Measurements from ENCODE around the gene COP1.

Gene COP1

DNA sequence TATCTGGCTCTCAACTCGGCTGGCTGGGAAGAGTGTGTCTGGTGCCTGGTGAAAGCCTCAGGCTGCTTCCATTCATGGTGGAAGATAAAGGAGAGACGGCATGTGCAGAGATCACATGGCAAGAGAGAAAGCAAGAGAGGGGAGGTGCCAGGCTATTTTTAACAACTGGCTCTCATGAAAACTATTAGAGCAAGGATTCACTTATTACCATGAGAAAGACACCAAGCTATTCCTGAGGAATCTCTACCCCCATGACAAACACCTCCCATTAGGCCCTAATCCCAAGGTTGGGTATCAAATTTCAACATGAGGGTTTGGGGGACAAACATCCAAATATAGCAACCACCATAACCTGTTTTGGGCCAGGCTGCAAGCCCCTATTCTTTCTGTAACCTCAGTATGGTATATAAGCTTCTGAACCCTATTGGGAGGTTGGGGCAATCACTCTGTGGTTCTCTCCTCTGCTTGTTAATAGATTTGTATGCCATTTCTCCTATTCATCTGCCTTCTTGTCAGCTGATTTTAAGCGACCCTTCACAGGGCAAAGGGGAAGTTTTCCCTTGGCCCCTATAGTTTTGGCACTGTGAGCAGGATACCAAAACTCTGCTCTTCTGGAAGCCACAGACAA, 284.7 kb downstream of the COP1 start:
- H3K79me2 ChIP-seq (ENCODE audit: insufficient read depth, low read depth) = no peaks in the 10 kb centered on the region
- no peak overlapping the region for H3K9ac ChIP-seq
- TF ChIP-seq, protein P1, sequence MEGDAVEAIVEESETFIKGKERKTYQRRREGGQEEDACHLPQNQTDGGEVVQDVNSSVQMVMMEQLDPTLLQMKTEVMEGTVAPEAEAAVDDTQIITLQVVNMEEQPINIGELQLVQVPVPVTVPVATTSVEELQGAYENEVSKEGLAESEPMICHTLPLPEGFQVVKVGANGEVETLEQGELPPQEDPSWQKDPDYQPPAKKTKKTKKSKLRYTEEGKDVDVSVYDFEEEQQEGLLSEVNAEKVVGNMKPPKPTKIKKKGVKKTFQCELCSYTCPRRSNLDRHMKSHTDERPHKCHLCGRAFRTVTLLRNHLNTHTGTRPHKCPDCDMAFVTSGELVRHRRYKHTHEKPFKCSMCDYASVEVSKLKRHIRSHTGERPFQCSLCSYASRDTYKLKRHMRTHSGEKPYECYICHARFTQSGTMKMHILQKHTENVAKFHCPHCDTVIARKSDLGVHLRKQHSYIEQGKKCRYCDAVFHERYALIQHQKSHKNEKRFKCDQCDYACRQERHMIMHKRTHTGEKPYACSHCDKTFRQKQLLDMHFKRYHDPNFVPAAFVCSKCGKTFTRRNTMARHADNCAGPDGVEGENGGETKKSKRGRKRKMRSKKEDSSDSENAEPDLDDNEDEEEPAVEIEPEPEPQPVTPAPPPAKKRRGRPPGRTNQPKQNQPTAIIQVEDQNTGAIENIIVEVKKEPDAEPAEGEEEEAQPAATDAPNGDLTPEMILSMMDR (conservative IDR thresholded peaks at IDR 0.05; ENCODE audit: low read depth, low read length) = no peak
- no peaks in the 10 kb centered on the region for H3K27me3 ChIP-seq (ENCODE audit: insufficient read depth, low read depth)
- H3K27ac ChIP-seq = no peak overlapping the region
- no peak overlapping the region for H3K4me3 ChIP-seq (IDR thresholded peaks at IDR 0.05; ENCODE audit: insufficient read depth, low read depth, low read length)
- H3K4me1 ChIP-seq (ENCODE audit: low read depth, poor library complexity, severe bottlenecking) = no peaks in the 10 kb centered on the region
- H3K36me3 ChIP-seq (ENCODE audit: insufficient read depth) = no peaks in the 10 kb centered on the region
- no peak overlapping the region for H2AFZ ChIP-seq (ENCODE audit: low read depth)
- H4K20me1 ChIP-seq (ENCODE audit: insufficient read depth) = no peaks in the 10 kb centered on the region
- H3K4me2 ChIP-seq = no peak overlapping the region

DNA sequence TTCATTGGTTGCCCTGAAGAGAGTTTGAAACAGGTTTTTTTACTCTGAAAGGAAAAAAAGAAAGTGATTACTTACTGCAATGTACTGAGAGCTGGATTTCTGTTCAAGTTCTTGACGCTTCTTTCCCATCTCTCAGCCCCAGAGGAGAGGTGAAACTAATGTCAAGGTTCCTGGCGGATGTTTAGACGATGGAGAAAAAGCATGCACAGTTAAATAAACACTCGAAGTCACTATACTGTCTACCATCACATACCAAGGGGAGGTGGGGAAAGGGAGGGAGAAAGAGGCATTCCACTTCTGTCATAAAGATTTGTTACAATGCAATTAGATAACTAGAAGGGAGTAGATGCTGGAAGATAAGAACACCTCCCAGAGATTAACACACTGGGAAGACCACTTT, 286.7 kb downstream of the COP1 start:
- Histone ChIP-seq H2AFZ (ENCODE audit: low read depth) (no peak overlapping the region), H3K27me3 (ENCODE audit: insufficient read depth, low read depth) (no peaks in the 10 kb centered on the region), H3K9ac (no peak overlapping the region), H3K4me3 (IDR thresholded peaks at IDR 0.05; ENCODE audit: insufficient read depth, low read depth, low read length) (no peak overlapping the region), H3K4me1 (ENCODE audit: low read depth, poor library complexity, severe bottlenecking) (no peaks in the 10 kb centered on the region), H3K4me2 (no peak overlapping the region), H3K36me3 (ENCODE audit: insufficient read depth) (no peaks in the 10 kb centered on the region), H3K79me2 (ENCODE audit: insufficient read depth, low read depth) (no peaks in the 10 kb centered on the region), H4K20me1 (ENCODE audit: insufficient read depth) (no peaks in the 10 kb centered on the region), H3K27ac (no peak overlapping the region)
- TF ChIP-seq, protein P1 (conservative IDR thresholded peaks at IDR 0.05; ENCODE audit: low read depth, low read length) = no peak

DNA sequence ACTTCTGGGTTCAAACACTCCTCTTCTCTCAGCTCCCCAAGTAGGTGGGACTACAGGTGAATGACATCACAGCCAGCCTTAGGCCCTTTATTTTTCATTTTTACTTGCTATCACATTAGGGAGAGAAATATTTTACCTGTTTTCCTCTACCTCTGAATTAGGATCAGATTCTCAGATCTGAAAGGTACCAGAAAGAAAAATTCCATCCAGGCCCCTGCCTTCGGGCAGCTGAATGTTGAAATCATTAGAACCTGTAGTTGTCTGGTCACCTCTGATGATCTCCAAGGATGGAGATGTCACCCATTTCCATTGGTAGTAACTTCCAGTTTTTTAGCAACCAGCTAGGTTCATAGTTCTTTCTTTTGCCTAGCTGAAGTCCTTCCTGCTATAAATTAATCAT, 288.1 kb downstream of the COP1 start:
- Histone ChIP-seq H3K4me1 (ENCODE audit: low read depth, poor library complexity, severe bottlenecking) (no peaks in the 10 kb centered on the region), H3K4me2 (no peak overlapping the region), H3K4me3 (IDR thresholded peaks at IDR 0.05; ENCODE audit: insufficient read depth, low read depth, low read length) (no peak overlapping the region), H3K36me3 (ENCODE audit: insufficient read depth) (no peaks in the 10 kb centered on the region), H3K27ac (no peak overlapping the region), H3K9ac (no peak overlapping the region), H2AFZ (ENCODE audit: low read depth) (no peak overlapping the region), H3K79me2 (ENCODE audit: insufficient read depth, low read depth) (no peaks in the 10 kb centered on the region), H3K27me3 (ENCODE audit: insufficient read depth, low read depth) (no peaks in the 10 kb centered on the region), H4K20me1 (ENCODE audit: insufficient read depth) (no peaks in the 10 kb centered on the region)
- TF ChIP-seq, protein P1 (conservative IDR thresholded peaks at IDR 0.05; ENCODE audit: low read depth, low read length) = no peak

- TF ChIP-seq, protein P1 (conservative IDR thresholded peaks at IDR 0.05; ENCODE audit: low read depth, low read length) = no peak
- Histone ChIP-seq H3K4me2 (no peak overlapping the region), H3K27me3 (ENCODE audit: insufficient read depth, low read depth) (no peaks in the 10 kb centered on the region), H3K4me3 (IDR thresholded peaks at IDR 0.05; ENCODE audit: insufficient read depth, low read depth, low read length) (no peak overlapping the region), H3K79me2 (ENCODE audit: insufficient read depth, low read depth) (no peaks in the 10 kb centered on the region), H3K4me1 (ENCODE audit: low read depth, poor library complexity, severe bottlenecking) (no peaks in the 10 kb centered on the region), H4K20me1 (ENCODE audit: insufficient read depth) (no peaks in the 10 kb centered on the region), H3K36me3 (ENCODE audit: insufficient read depth) (no peaks in the 10 kb centered on the region), H3K9ac (no peak overlapping the region), H3K27ac (no peak overlapping the region), H2AFZ (ENCODE audit: low read depth) (no peak overlapping the region)
Observed at GRCh38 chr1:175918364-175918801, 288.7 kb downstream of the COP1 start.

Data from KMS-11 (cell line).